DND-41 (cell line): ENCODE results near the gene DCBLD1.

Experiments
- ATAC-seq: fragments of 200-7000 bp; cut with Tn5 transposase; 3 replicates; pipeline ENCODE4 v1.9.1; 2021; ENCODE audit warnings: low read depth; ENCODE audit not compliant: insufficient read depth
- DNase-seq: peaks from one replicate; pipeline ENCODE4 v3.0.0-alpha.2; 2020
- H2AFZ ChIP-seq: 2 replicates; pipeline ENCODE4 v1.6.0; 2012; ENCODE audit warnings: low read depth, low read length
- H3K27ac ChIP-seq: 2 replicates; pipeline ENCODE4 v1.5.1; 2012; ENCODE audit warnings: low read length, inconsistent platforms
- H3K27me3 ChIP-seq: fragments of 200-600 bp; sonication (generic); 2 replicates; pipeline ENCODE4 v1.6.0; 2012; ENCODE audit warnings: low read length, mild to moderate bottlenecking, inconsistent platforms; ENCODE audit not compliant: insufficient read depth, poor library complexity
- H3K36me3 ChIP-seq: 2 replicates; pipeline ENCODE4 v1.5.1; 2012; ENCODE audit warnings: low read length, inconsistent platforms; ENCODE audit not compliant: insufficient read depth
- H3K4me1 ChIP-seq: 2 replicates; pipeline ENCODE4 v1.5.1; 2012; ENCODE audit warnings: mild to moderate bottlenecking, low read length; ENCODE audit not compliant: insufficient read depth
- H3K4me2 ChIP-seq: 2 replicates; pipeline ENCODE4 v1.6.0; 2012; ENCODE audit warnings: mild to moderate bottlenecking, moderate library complexity, low read length, inconsistent platforms; ENCODE audit not compliant: insufficient read depth
- H3K4me3 ChIP-seq, 2 experiments: fragments of 200-600 bp in 1 of 2; shearing (Covaris generic) in 1 of 2; 2 replicates each; pipeline ENCODE4 v1.5.1; 2012 to 2016; ENCODE audit warnings: inconsistent platforms in 2 of 2, low read length in 2 of 2, mild to moderate bottlenecking in 2 of 2, low read depth in 1 of 2, moderate library complexity in 1 of 2
- H3K79me2 ChIP-seq: 2 replicates; pipeline ENCODE4 v1.6.0; 2012; ENCODE audit warnings: low read length, inconsistent platforms; ENCODE audit not compliant: insufficient read depth
- H3K9ac ChIP-seq: 2 replicates; pipeline ENCODE4 v1.6.0; 2012; ENCODE audit warnings: low read depth, mild to moderate bottlenecking, inconsistent platforms, low read length, moderate library complexity
- H3K9me3 ChIP-seq: 2 replicates; pipeline ENCODE4 v1.5.1; 2012; ENCODE audit warnings: low read length, moderate library complexity, mild to moderate bottlenecking, inconsistent platforms; ENCODE audit not compliant: insufficient read depth, severe bottlenecking
- H4K20me1 ChIP-seq: 2 replicates; pipeline ENCODE4 v1.6.0; 2012; ENCODE audit warnings: low read length; ENCODE audit not compliant: insufficient read depth
- CTCF ChIP-seq: IDR thresholded peaks from 2 replicates; pipeline ENCODE4 v1.5.1; 2012; ENCODE audit warnings: borderline replicate concordance, low read length, moderate library complexity, mild to moderate bottlenecking; ENCODE audit not compliant: poor library complexity, severe bottlenecking; ENCODE audit errors: extremely low read depth
- EZH2 ChIP-seq: IDR thresholded peaks from 3 replicates; pipeline ENCODE4 v1.6.1; 2012; ENCODE audit warnings: borderline replicate concordance, low read depth, mild to moderate bottlenecking, moderate library complexity, low read length, inconsistent platforms; ENCODE audit not compliant: severe bottlenecking

The DCBLD1 gene

GRCh38 chr6:117561128-117561527 lies 78.7 kb downstream of the DCBLD1 start:
- ATAC-seq (no peak), DNase-seq (no peak)
- H4K20me1 ChIP-seq = no peaks in the 10 kb centered on the region
- no peaks in the 10 kb centered on the region for H3K9me3 ChIP-seq
- no peak overlapping the region for H3K4me3 ChIP-seq
- no peaks in the 10 kb centered on the region for H3K27me3 ChIP-seq
- peaks cover 47% of the 10 kb centered on the region for H3K36me3 ChIP-seq
- H3K79me2 ChIP-seq = no peaks in the 10 kb centered on the region
- no peak overlapping the region for H3K4me2 ChIP-seq
- no peak overlapping the region for H3K9ac ChIP-seq
- no peak overlapping the region for H3K27ac ChIP-seq
- no peaks in the 10 kb centered on the region for H3K4me1 ChIP-seq
- TF ChIP-seq EZH2 (no peak), CTCF (no peak)
- H2AFZ ChIP-seq = no peak overlapping the region

DNA sequence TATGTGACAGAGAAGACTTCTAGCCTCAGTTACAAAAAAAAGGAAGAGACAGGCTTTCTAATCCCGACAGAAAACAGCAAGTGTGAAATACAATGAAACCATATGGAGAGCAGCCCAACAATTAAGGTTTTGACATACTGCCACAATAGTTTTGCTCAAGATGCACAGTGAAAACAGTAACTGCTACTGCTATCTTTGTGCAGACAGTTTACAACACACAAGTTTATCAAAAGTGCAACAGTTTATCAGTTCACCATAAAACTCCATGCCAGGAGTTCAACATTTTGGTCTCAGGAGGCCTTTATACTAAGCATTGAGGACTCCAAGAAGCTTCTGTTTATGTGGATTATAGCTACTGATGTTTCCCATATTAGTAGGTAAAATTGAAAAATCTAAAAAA lies 82.2 kb downstream of the DCBLD1 start:
- H3K27ac ChIP-seq = no peak overlapping the region
- no peaks in the 10 kb centered on the region for H4K20me1 ChIP-seq
- H3K36me3 ChIP-seq = peaks cover 72% of the 10 kb centered on the region
- H2AFZ ChIP-seq = no peak overlapping the region
- no peak overlapping the region for H3K4me2 ChIP-seq
- no peaks in the 10 kb centered on the region for H3K9me3 ChIP-seq
- H3K9ac ChIP-seq = no peak overlapping the region
- H3K4me3 ChIP-seq = no peak overlapping the region
- no peaks in the 10 kb centered on the region for H3K4me1 ChIP-seq
- H3K79me2 ChIP-seq = no peaks in the 10 kb centered on the region
- no peak for ATAC-seq
- no peaks in the 10 kb centered on the region for H3K27me3 ChIP-seq
- DNase-seq = no peak
- TF ChIP-seq EZH2 = no peak
- no peak for TF ChIP-seq CTCF

DNA sequence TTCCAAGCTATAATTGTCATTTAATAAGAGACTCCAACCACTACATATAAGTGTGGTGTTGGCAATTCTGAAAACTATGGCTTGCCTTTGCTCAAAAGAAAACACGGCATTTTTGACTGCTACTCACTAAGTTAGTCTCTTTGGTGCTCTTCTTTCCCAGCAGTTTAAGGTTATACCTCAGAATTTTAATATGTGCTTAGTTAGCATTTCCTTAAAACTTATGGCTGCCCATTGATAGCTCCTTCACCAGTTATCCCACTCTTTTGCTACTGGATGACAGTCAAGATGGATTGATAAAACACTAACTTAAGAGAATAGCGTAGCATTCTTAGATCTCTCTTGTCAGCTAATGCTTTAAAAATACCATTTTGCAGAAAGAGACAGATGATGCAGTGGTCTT lies 85.8 kb downstream of the DCBLD1 start:
- DNase-seq (no peak), ATAC-seq (no peak)
- Histone ChIP-seq H3K79me2 (no peaks in the 10 kb centered on the region), H3K27me3 (no peaks in the 10 kb centered on the region), H2AFZ (no peak overlapping the region), H3K27ac (no peak overlapping the region), H3K9me3 (no peaks in the 10 kb centered on the region), H3K36me3 (peaks cover 84% of the 10 kb centered on the region), H3K4me2 (no peak overlapping the region), H3K4me3 (no peak overlapping the region), H4K20me1 (no peaks in the 10 kb centered on the region), H3K4me1 (no peaks in the 10 kb centered on the region), H3K9ac (no peak overlapping the region)
- TF ChIP-seq CTCF = no peak
- no peak for TF ChIP-seq EZH2

GRCh38 chr6:117568831-117569410 lies 86.4 kb downstream of the DCBLD1 start:
- Histone ChIP-seq H2AFZ (no peak overlapping the region), H3K36me3 (peaks cover 84% of the 10 kb centered on the region), H3K9me3 (no peaks in the 10 kb centered on the region), H3K27ac (no peak overlapping the region), H3K79me2 (no peaks in the 10 kb centered on the region), H4K20me1 (no peaks in the 10 kb centered on the region), H3K4me3 (no peak overlapping the region), H3K27me3 (no peaks in the 10 kb centered on the region), H3K4me2 (no peak overlapping the region), H3K9ac (no peak overlapping the region), H3K4me1 (no peaks in the 10 kb centered on the region)
- DNase-seq = no peak
- TF ChIP-seq EZH2 = no peak
- TF ChIP-seq CTCF = no peak
- no peak for ATAC-seq
